Stimulated activated CD8-positive, alpha-beta memory T cell treated with anti-CD3 and anti-CD28 coated beads, Interleukin-2, amount 100 ng/mL, for 1 hour (primary cell): Measurements from ENCODE around the gene RNF169.

Experiments used
- DNase-seq, 2 donors: peaks; one replicate each; pipeline ENCODE4 v3.0.0-alpha.2; 2020; ENCODE audit warnings: low read depth in 2 of 2

Gene RNF169

DNA sequence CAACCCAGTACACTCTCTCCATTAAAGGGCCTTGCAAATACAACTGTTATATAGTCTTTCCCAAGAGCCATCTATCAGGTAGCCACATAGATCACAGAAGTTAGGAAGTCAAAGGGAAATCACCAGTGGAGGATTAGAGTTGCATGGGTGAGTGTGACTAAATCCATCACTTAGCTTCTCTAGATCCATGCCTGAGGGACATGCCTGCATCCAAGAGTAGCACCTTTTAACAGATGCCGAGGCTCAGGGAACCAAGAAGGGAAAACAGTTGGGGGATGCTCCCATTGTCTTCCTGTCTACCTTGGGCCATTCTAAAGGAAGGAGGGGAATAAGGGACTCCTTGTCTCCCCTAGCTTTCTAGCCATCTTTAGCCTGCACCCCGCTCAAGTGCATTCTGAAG is 122.4 kb downstream of the RNF169 start:
- no peak for DNase-seq

GRCh38 chr11:74877132-74877531 is 128.5 kb downstream of the RNF169 start:
- DNase-seq = no peak
